ENCODE results near the gene ANP32E. TPM values are rescaled to one million over a fixed set of nuclear protein-coding genes. Genes with fewer than 3 reads are reported as not detected.

The ANP32E gene
- total and polyA plus RNA-seq, 2 donors from 2014 or later, result 22.1 to 41.7 TPM

DNA sequence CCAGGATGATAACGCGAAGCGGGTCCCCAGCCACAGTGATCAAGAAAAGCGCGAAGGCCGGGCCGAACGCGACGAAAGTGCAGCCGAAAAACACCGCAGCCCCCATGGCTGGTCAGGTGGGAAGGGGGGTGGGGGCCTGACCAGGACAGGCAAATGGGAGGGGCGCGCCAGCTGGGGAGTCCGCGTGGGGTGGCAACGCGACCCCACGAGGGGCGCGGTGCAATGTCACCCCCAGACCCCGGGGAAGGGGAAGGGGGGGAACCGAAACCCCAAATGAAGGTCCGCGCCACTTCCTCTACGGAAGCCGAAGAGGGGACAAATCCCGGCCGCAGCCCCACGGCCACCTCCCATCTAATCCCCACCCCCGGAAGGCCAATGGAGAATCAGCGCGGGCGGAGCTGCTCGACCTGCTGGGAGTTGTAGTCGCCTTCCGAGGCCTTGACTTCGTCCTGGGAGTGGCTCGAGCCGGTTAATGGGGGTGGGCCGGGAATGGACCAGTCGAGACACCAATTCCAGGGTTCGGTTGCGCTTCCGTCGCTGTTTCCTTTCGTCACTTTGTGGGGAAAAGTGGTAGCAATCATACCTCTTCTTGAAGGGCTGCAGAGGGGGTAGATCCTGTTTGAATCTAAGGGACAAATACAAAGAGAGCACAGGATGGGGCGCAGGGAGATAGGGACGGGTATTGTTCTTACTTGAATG lies 32.9 kb upstream of the ANP32E start, which contains the start of gene APH1A:
APH1A (minus strand) TSS at position 312 of the 699 bp plus-strand sequence; CDS start at position 106, 206 bp downstream.
- Histone ChIP-seq H3K4me3 (ENCODE audit: low read length in 3 of 3) (peak within 1 kb of the TSS; percentile 75 to 90 (median 76)), H3K27me3 (ENCODE audit: control insufficient read depth, insufficient read depth, low read length) (no peaks in the 10 kb centered on the region), H3K4me1 (ENCODE audit: control insufficient read depth in 2 of 3, insufficient read depth in 2 of 3, low read depth in 1 of 3, low read length in 3 of 3) (peaks cover 5 to 17% (median 9%) of the 10 kb centered on the region in 3 donors), H3K9me3 (ENCODE audit: control insufficient read depth in 2 of 3, insufficient read depth in 1 of 3, low read length in 3 of 3) (no peaks in the 10 kb centered on the region), H3K36me3 (ENCODE audit: control insufficient read depth in 2 of 3, insufficient read depth in 3 of 3, low read length in 3 of 3) (peaks cover 0 to 25% (median 16%) of the 10 kb centered on the region in 3 donors), H3K9ac (ENCODE audit: low read length in 3 of 3) (peak within 1 kb of the TSS; percentile 92 to 94 (median 93)), H3K27ac (ENCODE audit: low read depth in 2 of 2, low read length in 2 of 2) (peak within 1 kb of the TSS; percentile 93)
- DNase-seq (peak; percentile 98 to 99 (median 98)), FAIRE-seq (no peak)
- TF ChIP-seq, protein P1, sequence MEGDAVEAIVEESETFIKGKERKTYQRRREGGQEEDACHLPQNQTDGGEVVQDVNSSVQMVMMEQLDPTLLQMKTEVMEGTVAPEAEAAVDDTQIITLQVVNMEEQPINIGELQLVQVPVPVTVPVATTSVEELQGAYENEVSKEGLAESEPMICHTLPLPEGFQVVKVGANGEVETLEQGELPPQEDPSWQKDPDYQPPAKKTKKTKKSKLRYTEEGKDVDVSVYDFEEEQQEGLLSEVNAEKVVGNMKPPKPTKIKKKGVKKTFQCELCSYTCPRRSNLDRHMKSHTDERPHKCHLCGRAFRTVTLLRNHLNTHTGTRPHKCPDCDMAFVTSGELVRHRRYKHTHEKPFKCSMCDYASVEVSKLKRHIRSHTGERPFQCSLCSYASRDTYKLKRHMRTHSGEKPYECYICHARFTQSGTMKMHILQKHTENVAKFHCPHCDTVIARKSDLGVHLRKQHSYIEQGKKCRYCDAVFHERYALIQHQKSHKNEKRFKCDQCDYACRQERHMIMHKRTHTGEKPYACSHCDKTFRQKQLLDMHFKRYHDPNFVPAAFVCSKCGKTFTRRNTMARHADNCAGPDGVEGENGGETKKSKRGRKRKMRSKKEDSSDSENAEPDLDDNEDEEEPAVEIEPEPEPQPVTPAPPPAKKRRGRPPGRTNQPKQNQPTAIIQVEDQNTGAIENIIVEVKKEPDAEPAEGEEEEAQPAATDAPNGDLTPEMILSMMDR (IDR thresholded peaks at IDR 0.05; ENCODE audit: borderline replicate concordance, extremely low read depth, insufficient read depth), result peak; percentile 1
- intact Hi-C loops (cut with DNase I), result no loop called here

DNA sequence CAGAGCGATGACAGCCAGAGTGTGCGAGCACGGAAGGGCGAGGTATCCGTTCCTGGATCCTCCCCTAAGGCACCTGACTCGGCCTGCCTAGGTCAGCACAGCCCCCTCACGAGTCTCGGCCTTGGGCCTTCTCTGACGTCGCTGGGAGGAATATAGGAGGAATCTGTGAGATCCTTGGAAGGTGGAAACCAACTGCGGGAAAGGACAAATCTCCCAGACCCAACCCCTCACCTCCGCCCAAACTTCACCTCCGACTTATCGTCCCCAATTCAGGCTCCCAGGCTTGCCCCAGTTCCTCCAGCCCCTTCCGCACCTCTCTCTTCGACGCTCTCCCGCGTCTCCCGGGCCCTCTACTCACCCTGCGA lies 32.4 kb upstream of the ANP32E start:
- intact Hi-C loops (cut with DNase I), result no loop called here
- peak overlapping the region; percentile 93 for H3K27ac ChIP-seq (ENCODE audit: low read depth in 2 of 2, low read length in 2 of 2)
- H3K4me1 ChIP-seq (ENCODE audit: control insufficient read depth in 2 of 3, insufficient read depth in 2 of 3, low read depth in 1 of 3, low read length in 3 of 3), result peaks cover 5 to 17% (median 9%) of the 10 kb centered on the region in 3 donors
- H3K36me3 ChIP-seq (ENCODE audit: control insufficient read depth in 2 of 3, insufficient read depth in 3 of 3, low read length in 3 of 3), result peaks cover 0 to 25% (median 16%) of the 10 kb centered on the region in 3 donors
- peak overlapping the region; percentile 75 to 90 (median 76) for H3K4me3 ChIP-seq (ENCODE audit: low read length in 3 of 3)
- no peaks in the 10 kb centered on the region for H3K9me3 ChIP-seq (ENCODE audit: control insufficient read depth in 2 of 3, insufficient read depth in 1 of 3, low read length in 3 of 3)
- peak overlapping the region; percentile 84 to 94 (median 93) for H3K9ac ChIP-seq (ENCODE audit: low read length in 3 of 3)
- H3K27me3 ChIP-seq (ENCODE audit: control insufficient read depth, insufficient read depth, low read length), result no peaks in the 10 kb centered on the region
- FAIRE-seq (no peak), DNase-seq (peak in 4 of 5 donors; percentile 43 to 79 (median 61))
- TF ChIP-seq, protein P1 (IDR thresholded peaks at IDR 0.05; ENCODE audit: borderline replicate concordance, extremely low read depth, insufficient read depth), result no peak

DNA sequence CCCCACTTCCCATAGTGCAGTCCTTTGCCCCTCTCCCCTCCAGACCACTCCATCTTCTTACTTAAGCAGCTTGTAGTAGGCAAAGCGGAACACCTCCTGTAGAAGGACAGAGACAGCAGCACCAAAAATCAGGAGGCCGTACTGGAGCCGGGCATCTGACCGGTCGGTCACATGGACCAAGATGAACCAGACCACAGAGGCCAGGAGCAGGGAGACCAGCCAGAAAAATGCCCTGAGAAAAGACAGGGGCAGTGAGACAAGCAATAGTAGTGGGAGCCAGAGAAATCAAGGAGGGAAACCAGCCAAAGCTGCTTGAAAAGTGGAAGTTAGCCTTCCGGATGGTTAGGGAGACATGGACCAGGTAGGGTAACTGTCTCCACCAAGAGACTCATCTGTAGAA lies 32.0 kb upstream of the ANP32E start:
- no peak for FAIRE-seq
- Histone ChIP-seq H3K9me3 (ENCODE audit: control insufficient read depth in 2 of 3, insufficient read depth in 1 of 3, low read length in 3 of 3) (no peaks in the 10 kb centered on the region), H3K27ac (ENCODE audit: low read depth in 2 of 2, low read length in 2 of 2) (peak overlapping the region; percentile 93), H3K4me1 (ENCODE audit: control insufficient read depth in 2 of 3, insufficient read depth in 2 of 3, low read depth in 1 of 3, low read length in 3 of 3) (peaks cover 5 to 14% (median 9%) of the 10 kb centered on the region in 3 donors), H3K9ac (ENCODE audit: low read length in 3 of 3) (peak overlapping the region; percentile 84 to 94 (median 93)), H3K27me3 (ENCODE audit: control insufficient read depth, insufficient read depth, low read length) (no peaks in the 10 kb centered on the region), H3K36me3 (ENCODE audit: control insufficient read depth in 2 of 3, insufficient read depth in 3 of 3, low read length in 3 of 3) (peaks cover 0 to 25% (median 16%) of the 10 kb centered on the region in 3 donors), H3K4me3 (ENCODE audit: low read length in 3 of 3) (peak overlapping the region; percentile 75 to 90 (median 76))
- no peak for DNase-seq
- intact Hi-C loops (cut with DNase I), result no loop called here
- TF ChIP-seq, protein P1 (IDR thresholded peaks at IDR 0.05; ENCODE audit: borderline replicate concordance, extremely low read depth, insufficient read depth), result no peak

All from kidney (tissue), 14 donors.